DMS53 treated with DMSO at 0.1 percent for 48 hours (cell line): Measurements from ENCODE around the gene NT5C2.
A peak's percentile ranks its signal among the peaks of the same experiment; 100 is the strongest.
"Not testable (repeated sequence)": the region's sequence is repeated elsewhere in the genome, so short reads cannot be mapped to it uniquely, and the experiment has no call there.

ENCODE experiments used
- DNase-seq: peaks from one replicate; lab custom pipeline; 2025; ENCODE audit not compliant: unreplicated experiment; lab: John Stamatoyannopoulos, UW

Gene NT5C2

GRCh38 chr10:103166523-103166922 is 26.5 kb downstream of the NT5C2 start:
- DNase-seq: no peak

- not testable (repeated sequence) for DNase-seq
These were observed 29.2 kb downstream of the NT5C2 start for GRCh38 chr10:103163766-103164403.

DNA sequence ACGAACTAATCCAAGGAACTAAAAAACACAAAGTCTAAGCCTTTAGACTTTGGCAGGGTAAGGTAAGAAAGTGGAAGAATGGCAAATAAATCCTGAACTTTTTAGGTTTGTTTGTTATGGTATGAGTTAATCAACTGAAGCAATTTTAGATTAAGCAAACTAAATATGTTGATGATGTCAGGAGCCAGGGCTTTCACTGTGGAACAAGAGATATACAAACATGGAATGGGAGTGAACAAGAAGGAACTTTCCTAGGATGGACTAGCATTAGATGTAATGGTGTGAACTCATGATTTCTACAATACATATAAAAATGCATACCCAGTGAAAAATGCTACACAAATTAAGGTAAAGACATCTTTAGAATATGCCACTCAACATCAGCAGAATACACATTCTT is 35.8 kb downstream of the NT5C2 start:
- DNase-seq: no peak

DNA sequence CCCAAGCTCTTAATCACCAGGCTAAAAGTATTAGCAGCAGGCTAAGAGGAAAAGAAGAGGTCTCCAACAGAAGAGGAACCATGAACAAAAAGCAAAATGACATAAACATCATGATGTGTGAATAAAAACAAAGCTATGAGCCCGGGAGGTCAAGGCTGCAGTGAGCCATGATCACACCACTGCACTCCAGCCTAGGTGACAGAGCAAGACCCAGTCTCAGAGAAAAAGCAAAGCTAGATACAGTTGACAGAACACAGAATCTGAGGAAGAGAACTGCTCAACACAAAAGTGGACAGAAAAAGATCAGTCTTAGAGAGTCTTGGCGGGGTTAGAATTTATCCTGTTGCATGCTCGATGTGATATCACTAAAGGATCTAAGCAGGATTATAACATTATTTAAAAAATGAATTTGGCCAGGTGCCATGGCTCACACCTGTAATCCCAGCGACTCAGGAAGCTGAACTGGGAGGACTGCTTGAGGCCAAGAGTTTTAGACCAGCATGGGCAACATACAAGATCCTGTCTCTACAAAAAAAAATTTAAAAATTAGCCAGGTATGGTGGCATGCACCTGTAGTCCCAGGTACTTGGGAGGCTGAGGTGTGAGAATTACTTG is 37.5 kb downstream of the NT5C2 start:
- peak; percentile 18 for DNase-seq

- peak; percentile 24 for DNase-seq
These were observed 38.4 kb downstream of the NT5C2 start for GRCh38 chr10:103154521-103155299.

DNA sequence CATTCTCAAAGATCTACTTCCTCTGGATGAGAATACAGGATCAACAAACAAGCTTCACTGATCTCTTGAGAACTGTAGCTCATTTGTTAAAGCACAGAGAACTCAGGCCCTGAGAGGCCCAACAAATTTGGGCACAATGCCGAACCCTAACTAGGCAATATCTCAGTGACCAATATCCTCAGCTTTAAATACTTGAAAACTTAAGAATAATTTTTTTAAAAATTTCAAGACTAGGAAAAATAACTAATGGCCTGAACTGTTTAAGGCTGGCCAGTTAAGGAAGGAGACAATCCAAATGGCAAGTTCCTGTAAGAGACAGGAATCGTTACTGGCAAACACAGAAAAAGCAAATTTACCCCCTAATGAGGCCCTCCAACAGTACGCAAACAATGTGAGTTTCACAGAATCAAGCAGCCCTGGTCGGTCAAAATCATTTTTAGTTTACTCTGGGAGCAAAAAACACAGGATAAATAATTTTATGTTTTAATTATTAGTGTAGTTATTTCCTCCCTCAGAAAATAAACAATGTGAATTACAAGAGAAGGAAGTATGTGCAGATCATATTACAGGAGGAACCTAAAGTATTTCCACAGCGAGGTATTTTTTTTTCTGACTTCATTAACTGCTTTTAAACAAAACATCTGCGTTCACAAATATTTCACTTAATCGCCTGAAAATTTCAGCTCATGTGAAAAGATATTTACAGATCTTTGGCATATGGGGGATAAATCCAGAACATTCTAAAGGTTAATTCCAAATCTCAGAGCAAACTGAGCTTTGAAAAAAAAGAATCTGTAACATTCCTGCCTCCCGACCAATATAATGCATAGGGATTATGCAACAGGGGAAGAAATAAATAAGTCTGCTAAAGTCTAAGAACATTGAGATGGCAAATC is 39.5 kb downstream of the NT5C2 start:
- DNase-seq: peak; percentile 61

DNA sequence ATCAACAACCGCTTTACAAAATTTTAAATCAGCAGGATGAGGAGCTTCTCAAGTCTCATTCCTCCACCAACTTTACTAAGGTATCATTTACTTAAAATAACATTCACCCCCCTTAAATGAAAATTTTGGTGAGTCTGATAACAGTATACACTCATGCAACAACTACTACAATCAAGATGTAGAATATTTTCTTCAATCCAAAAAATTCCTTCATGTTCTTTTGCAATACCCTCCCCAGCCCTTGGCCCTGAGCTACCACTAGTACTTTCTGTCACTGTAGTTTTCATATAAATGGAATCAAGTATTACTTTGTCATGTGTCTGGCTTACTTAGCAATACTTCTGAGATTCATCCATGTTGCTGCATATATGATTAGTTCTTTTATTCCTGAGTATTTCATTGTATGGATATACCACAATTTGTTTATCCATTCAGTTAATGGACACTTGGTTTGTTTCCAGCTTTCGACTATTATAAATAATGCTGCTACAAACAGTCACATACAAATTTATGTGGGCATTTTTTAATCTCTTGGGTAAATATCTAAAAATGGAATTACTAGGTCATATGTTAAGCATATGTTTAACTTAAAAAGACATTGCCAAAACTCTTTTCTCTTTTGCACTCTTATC is 43.0 kb downstream of the NT5C2 start:
- no peak for DNase-seq

GRCh38 chr10:103147645-103148044 is 45.4 kb downstream of the NT5C2 start:
- DNase-seq: no peak

DNA sequence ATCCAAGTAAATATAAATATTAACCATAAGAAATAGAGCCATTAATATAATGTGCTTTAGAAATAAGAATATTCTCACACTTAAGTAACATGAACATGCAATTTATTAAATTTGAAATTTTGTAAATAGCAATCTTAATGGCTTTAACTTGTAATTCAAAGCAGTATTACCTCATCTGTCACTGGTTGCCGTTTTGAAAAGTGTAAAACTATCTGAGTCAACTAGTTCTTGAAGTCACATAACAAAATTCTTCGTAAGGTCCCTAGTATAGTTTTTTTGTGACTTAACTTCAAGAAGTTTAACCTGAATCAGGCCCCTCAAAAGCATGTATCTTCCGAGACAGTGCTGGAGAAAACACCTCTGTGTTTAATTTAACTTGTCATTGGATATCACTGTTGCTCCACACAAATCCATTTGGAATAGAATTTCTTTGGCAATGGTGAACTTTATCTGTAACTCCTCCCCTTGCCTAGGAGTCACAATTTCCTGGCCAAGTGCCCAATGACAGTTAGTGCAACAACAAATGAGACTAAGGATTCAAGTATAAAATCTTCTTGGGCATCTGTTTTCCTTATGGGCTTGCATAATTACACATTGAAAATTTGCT is 47.1 kb downstream of the NT5C2 start:
- no peak for DNase-seq

GRCh38 chr10:103145046-103145445 is 48.0 kb downstream of the NT5C2 start:
- no peak for DNase-seq

GRCh38 chr10:103144041-103144440 is 49.0 kb downstream of the NT5C2 start:
- DNase-seq: no peak

DNA sequence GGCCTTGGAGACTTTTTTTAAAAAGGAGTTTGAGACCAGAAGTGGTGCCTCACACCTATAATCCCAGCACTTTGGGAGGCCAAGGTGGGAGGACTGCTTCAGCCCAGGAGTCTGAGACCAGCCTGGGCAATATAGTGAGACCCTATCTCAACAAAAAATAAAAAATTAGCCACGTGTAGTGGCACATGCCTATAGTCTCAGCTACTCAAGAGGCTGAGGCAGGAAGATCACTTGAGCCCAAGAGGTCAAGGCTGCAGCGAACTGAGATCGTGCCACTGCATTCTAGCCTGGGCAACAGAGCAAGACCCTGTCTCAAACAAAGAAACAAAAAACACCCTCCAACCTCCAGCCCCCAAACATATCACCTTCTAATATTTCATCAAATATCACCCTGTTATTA is 49.4 kb downstream of the NT5C2 start:
- DNase-seq: not testable (repeated sequence)

DNA sequence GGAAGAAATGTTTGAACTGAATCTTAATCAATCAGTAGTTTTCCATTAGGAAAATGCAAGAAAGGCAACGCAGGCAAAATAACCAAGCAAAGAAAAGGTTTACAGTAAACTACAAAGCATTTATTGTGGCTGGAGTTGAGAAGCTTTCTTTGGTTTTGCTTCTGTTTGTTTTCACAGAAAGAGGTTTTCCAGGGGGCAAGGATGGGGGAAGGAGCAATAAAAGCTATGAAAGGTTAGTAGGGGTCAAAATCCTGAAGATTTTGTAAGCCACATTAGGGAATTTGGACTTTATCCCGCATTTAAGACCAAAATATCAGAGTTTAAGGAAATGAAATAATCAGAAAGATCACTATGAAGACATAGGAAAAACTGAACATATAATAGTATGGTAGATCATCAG is 51.1 kb downstream of the NT5C2 start:
- no peak for DNase-seq

GRCh38 chr10:103140469-103140868 is 52.6 kb downstream of the NT5C2 start:
- no peak for DNase-seq

- DNase-seq: no peak
These were observed 53.3 kb downstream of the NT5C2 start for GRCh38 chr10:103139803-103140202.

DNA sequence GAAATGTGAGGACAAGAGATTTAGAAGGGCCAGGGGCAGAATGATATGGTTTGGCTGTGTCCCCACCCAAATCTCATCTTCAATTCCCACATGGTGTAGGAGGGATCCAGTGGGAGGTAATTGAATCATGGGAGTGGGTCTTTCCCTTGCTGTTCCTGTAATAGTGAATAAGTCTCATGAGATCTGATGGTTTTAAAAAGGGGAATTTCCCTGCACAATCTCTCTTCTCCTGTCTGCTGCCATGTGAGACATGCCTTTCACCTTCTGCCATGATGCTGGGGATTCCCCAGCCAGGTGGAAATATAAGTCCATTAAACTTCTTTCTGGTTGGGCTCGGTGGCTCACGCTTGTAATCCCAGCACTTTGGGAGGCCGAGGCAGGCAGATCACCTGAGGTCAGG is 57.9 kb downstream of the NT5C2 start:
- DNase-seq: not testable (repeated sequence)

DNA sequence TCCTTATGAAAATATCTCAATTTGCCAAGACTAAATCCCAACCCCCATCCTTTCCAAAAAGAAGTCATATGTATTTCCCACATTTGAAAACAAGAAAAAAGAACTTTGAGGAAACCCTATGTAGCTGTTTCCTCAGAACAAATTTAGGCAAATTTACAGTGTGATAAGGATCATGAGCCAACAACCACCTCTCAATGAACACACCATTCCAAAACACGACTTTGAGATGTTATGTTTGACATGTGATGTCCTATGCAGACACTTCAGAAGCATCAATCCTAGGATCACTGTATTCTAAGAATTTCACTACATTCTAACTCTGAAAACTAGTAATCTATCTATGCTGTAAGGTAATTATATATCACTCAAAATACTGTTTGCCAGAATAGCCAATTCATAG is 62.2 kb downstream of the NT5C2 start:
- DNase-seq: no peak

DNA sequence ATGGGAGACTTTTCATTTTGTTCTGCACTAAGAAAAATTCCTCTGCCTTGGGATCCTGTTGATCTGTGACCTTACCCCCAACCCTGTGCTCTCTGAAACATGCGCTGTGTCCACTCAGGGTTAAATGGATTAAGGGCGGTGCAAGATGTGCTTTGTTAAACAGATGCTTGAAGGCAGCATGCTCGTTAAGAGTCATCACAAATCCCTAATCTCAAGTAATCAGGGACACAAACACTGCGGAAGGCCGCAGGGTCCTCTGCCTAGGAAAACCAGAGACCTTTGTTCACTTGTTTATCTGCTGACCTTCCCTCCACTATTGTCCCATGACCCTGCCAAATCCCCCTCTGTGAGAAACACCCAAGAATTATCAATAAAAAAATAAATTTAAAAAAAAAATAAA is 62.9 kb downstream of the NT5C2 start:
- not testable (repeated sequence) for DNase-seq

DNA sequence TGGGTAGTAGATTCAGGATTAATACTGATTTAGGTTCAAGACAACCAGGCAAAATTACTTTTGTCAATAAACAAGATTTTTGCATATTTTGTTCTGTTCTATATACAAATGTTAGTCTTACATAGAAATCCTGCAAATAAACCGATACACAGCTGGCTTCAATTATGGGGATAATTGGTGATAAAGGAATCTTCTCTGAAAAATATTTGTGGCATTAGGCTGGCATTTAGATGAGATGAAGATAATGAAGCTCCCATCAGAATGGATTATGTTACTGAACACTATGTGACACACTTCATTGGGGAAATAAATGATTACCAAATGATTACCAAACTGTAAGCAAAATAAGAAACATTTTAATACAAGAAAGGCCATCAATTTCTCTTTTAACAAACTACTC is 65.8 kb downstream of the NT5C2 start:
- DNase-seq: no peak
